GM21737 (cell line): ENCODE measurements around the gene MARK2.
A peak's percentile ranks its signal among the peaks of the same experiment; 100 is the strongest.

Experiments
- ATAC-seq: cut with Tn5 transposase; IDR thresholded peaks from one replicate; pipeline ENCODE4 v1.9.1; 2021; ENCODE audit warnings: mild to moderate bottlenecking, moderate library complexity; ENCODE audit not compliant: unreplicated experiment

The MARK2 gene

DNA sequence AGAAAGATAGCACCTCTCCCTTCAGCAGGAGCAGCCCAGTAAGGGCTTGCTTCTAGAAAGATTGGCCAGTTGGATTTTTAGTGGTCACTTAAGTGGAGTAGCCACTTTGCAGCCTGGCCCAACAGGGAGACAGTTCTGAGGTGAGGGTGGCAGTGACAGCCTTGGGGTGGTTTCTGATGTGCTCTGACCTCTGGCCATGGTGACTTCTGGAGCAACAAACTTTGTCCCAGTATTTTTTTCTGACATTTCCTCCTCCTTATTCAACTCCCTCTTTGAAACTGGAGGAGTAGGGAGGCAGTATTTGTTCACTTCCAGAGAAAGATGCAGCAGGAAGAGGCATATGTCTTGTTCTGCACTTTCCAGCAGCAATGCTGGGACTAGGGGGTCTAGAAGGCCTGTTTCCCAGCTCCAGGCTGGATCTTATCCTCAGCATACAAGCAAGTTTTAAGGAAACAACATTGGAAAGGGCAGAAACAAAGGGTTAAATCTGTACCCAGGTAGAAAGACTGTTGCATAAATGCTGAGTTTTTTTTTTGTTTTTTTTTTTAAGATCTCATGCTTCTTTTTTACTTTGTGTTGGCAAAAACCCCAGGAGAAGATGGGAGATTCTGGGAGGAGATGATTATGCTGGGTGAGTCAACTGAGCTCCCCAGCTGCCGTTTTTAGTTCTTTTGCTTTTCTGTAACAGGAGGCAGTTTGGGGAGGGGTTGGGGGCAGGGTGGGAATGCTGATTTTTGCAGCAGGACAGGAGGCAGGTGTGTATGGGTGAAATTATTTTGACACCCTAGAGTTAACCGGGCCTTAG is 40.9 kb downstream of the MARK2 start:
- no peak for ATAC-seq

- no peak for ATAC-seq
These were observed 41.5 kb downstream of the MARK2 start for GRCh38 chr11:63880403-63880790.

DNA sequence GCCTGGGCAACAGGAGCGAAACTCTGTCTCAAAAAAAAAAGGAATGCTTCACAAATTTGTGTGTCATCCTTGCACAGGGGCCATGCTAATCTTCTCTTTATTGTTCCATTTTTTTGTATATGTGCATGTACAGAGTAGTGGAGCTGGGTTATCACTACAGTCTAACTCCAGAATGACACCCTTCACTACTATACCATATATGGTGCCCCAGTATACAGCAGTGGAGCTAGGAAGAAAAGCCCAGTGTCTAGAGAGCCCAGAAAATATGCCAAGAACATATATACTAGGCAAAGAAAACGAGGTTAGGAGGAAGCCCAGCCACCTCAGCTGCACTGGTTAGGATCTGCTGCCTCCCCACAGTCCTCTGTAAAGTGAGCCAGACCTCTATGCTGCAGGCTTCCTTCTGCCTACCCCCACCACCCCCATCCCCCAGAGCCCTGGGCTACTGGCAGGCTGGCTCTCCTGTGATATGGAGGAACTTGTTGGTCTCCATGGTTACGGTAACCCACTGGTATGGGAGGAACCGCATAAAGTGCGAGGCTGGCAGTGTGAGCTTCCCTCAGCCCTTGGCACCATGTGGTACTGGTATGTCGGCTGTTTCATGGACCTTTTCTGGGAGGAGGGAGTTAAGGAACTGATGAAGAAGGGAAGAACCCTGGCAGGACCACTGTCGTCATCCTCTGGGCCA is 43.8 kb downstream of the MARK2 start:
- ATAC-seq, result no peak

- no peak for ATAC-seq
These were observed 44.9 kb downstream of the MARK2 start for GRCh38 chr11:63883791-63884190.

- ATAC-seq, result no peak
These were observed 45.5 kb downstream of the MARK2 start for GRCh38 chr11:63884196-63884932.

DNA sequence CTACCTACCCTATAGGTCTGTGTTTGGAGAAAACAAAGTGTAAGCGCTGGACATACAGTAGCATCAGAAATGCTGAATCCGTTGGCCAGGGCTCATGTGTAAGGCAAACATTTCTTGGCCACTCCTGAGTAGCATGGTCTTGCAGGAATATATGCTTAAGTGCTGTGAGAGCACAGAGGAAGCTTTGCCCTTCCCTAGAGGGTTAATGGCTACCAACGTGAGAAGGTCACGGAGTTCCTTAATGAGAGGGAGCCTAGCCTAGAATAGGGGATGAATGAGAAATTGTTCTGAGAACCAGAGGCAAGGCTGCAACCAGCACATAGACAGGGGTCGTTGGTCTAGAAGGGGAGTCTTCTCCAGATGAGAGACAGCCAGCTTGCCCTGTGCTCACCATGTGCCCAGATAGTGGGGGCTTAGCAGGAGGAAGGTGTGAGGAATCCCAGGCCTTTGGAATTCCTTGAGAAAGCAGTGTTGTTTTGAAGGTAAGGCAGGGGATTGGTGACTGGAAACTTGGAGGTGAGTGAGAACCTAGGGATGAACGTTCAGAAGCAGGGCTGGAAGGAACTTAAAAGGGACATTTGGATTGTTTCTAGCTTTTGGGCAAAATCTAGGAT is 48.6 kb downstream of the MARK2 start:
- ATAC-seq, result no peak

DNA sequence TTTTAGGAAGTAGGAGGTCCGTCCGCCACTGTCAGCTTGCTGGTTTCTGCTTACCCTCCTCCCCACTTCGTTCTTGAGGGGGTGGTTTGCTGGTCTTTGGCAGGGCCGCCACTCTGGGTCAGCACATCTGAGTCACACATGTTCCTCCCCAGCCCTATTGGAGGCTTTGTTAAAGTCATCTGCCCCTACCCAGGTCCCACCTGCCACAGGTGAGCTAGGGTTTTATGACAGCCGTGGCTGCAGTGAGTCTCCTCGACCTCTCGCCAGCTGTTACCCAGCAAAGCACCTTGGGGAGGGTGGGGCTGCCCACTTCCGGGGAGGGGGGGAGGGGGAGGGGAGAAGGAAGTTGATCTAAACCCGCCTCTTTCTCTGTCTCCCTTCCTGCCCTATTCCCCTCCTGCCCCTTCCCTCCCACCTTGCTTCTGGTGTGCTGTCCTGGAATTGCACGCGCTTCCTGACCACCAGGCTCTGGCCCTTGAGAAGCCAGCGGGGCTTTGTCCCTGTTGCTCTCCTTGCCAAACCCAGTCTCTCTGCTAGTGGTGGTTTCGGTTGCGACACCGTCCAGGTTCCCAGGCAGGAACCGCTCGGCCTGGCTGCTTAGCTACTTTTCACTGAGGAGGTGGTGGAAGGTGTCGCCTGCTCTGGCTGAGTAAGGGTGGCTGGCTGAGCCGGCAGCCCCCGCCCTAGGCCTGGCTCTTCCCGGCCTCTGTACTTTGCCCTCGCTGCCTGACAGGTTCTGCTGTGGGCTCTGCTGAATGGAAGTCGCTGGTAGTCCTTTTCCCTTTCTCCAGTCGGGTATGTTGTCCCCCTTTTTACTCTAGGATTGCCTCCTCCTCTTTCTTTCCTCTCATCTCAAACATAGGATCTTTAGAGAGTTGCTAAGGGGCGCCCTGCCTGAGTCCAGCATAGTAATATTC is 49.5 kb downstream of the MARK2 start:
- peak; percentile 58 for ATAC-seq

DNA sequence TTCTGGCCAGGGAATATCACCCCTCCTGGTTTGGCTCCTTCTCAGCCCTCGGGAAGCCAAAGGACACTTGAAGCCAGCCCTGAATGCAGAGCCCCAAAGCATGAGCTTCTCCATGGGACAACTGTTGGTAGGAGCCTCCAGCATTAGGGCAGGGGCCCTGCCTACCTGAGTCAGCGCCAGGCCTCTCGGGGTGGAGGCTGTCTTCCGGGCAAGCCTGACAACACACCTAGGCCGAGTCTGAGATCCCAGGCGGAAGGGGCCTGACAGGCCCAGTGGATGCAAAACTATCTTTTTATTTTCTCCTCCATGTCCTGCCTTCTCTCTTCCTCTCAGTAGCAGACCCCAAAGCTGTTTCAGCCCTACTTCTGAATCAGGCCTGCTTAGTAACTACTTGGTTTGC is 50.4 kb downstream of the MARK2 start:
- ATAC-seq, result no peak

DNA sequence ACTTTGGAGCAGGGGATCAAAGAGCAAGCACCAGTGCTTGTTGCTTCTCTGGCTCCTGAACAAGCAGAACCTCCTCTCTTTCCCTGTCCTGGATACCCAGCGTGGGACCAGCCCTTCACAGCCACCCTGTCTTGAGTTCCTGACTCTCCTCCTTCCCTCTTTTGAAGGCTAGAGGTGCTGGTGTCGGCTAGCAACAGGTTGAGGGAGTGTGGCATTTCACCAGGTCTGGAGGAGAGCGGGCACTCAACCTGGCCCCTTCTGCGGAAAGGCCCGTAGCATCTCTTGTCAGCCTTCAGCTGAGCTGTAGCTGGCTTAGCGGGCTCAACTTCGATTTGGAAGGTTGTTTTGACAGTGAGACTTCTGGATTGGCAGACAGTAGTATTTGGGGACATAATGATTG is 51.5 kb downstream of the MARK2 start:
- ATAC-seq, result no peak

- ATAC-seq, result no peak
These were observed 53.3 kb downstream of the MARK2 start for GRCh38 chr11:63892228-63892627.

- no peak for ATAC-seq
These were observed 54.4 kb downstream of the MARK2 start for GRCh38 chr11:63893355-63893754.

- ATAC-seq, result no peak
These were observed 57.2 kb downstream of the MARK2 start for GRCh38 chr11:63896071-63896470.

GRCh38 chr11:63897459-63898146 is 58.7 kb downstream of the MARK2 start:
- ATAC-seq, result no peak

DNA sequence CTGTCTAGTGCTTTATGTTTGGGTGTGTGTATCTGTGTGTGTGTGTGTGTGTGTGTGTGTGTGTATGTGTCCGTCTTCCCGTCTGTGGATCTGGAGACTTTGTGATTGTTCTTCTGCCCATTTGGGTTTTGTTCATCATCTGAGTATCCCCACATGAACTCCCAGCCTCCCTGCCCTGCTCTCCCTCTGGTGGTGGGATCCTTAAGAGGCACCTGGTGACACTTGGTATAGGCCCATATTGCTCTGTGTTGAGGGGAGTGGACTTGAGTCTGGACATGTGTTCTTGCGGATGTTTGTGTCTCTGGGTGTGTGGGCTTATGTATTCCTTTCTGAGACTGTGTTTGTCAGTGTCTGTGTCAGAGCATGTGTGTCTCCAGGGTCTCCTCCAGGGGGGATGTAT is 62.8 kb downstream of the MARK2 start:
- ATAC-seq, result no peak

DNA sequence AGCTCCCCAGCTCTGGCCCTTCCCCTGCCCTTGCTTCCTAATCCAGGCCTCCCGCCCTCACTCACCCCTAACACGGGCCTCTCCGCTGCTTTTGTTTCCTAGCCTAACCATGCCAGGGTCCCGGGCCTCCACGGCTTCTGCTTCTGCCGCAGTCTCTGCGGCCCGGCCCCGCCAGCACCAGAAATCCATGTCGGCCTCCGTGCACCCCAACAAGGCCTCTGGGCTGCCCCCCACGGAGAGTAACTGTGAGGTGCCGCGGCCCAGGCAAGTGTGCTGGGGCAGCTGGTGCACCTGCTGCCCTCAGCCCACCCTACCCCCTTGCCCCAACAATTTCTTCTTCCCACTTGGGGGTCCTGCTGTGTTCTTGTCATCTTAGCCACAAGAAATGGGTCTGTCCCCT is 65.0 kb downstream of the MARK2 start:
- no peak for ATAC-seq

DNA sequence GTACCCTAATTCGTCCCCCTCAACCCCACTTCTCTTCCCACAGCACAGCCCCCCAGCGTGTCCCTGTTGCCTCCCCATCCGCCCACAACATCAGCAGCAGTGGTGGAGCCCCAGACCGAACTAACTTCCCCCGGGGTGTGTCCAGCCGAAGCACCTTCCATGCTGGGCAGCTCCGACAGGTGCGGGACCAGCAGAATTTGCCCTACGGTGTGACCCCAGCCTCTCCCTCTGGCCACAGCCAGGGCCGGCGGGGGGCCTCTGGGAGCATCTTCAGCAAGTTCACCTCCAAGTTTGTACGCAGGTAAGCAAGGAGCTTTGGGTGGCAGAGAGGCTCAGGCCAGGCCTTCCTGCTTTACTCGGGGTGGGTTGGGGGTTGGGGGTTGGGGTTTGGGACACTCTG is 65.8 kb downstream of the MARK2 start:
- no peak for ATAC-seq

- ATAC-seq, result no peak
These were observed 66.3 kb downstream of the MARK2 start for GRCh38 chr11:63905179-63905578.

DNA sequence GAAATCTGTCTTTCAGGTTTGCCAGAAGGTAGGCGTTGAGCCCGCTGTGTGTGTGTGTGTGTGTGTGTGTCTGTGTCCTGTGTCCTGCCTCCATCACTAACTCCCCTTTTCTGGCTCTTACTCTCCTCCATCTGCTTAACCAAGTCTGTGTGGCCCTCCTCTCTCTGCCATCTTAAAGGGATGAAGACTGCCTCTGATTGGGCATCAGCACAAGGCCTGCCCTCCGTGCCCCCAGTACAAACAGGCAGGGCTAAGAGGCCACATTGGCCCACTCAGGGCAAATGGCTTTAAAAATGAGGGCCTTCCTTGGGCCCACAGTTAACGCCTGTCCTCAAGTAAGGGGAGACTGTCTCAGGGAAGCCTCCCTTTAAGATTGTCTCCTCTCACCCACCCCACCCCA is 67.2 kb downstream of the MARK2 start:
- no peak for ATAC-seq

GRCh38 chr11:63906585-63906984 is 67.7 kb downstream of the MARK2 start:
- ATAC-seq, result no peak

DNA sequence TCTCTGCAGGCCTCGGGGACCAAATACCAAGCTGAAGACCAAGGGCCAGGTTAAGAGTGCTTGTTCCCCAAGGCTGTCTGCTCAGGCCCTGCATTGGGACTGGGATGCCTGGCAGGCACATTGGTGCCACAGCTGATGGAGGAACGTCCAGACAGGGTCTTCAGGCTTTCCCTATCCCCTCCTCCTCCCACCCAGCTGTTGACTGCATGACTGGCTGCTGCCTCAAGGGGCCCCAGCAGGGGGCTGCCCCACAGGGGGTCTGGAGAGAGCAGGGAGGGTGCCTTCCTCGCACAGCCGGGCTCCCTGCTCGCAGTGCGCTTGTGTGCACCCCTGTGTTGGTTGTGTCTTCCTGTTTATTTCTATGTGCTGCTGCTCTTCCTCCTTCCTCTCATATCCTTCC is 68.2 kb downstream of the MARK2 start:
- no peak for ATAC-seq
